ENCODE results near the gene CAPN9.
A peak's percentile ranks its signal among the peaks of the same experiment; 100 is the strongest.

Gene CAPN9

GRCh38 chr1:230796626-230797025, 49.4 kb downstream of the CAPN9 start:
- no peak for DNase-seq (ENCODE audit: low spot score)

DNA sequence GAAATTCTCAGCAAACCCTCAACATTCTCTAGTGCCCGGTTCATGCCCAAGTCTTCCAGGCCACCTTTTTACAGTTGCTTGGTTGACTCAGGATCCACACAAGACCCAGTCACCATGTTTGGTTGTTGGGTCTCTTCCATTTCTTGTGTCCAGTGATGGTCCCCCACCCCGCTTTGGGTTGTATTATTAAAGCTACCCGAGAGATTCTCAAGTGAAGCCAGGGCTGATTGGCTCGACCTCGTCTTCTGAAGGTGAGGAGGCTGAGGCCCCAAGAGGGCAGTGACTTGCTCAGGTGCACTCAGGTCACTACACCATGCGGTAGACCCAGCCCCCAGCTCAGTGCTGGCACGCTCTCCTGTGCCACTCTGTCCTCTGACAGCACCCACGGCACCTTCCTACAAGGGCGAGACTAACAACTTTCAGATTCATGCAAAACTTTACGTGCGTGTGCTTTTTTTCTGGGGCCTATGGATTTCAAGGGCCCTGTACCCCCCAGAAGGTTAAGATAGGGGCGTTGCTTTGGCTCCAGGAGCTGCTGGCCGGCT, 50.3 kb downstream of the CAPN9 start:
- DNase-seq (ENCODE audit: low spot score) = no peak

DNA sequence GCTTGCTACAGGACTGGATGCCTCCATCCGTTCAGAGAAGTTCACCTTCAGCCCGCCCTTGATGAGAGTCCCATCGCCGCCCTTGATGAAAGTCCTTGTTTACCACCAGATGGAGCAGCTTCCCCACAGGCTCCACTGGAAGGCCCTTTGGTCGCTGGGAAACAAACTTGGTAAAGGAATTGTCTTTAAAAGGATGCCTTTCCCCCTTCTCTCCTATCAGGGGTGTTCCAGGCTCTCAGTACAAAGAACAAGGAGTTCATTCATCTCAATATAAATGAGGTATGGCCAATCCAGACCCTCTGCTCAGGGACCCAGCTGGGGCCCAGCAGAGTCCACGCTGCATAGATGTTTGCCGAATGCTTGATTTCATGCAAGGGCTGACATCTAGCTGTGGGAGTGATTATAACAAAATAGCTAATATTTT, 50.8 kb downstream of the CAPN9 start:
- peak; percentile 93 for DNase-seq (ENCODE audit: low spot score)

DNA sequence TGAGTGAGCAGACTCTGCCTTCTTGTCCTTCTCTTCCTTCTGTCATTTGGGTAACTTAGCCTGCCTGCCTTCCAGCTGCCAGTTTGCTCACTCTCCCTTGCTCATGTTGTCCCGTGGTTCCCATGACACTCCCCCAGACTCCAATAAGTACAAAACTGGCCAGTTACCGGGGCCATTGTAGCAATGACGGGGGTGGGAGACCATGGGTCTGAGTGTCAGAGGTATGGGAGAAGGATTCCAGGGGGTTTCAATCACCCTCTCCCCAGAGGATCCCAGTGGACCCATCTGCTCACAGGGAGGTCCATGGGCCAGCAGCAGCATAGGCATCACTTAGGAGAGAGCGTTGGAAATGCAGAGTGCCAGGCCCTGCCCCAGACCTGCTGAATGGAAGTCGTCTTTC, 51.3 kb downstream of the CAPN9 start:
- no peak for DNase-seq (ENCODE audit: low spot score)

- DNase-seq (ENCODE audit: low spot score) = no peak
Observed at GRCh38 chr1:230800891-230801840, 54.0 kb downstream of the CAPN9 start.

DNA sequence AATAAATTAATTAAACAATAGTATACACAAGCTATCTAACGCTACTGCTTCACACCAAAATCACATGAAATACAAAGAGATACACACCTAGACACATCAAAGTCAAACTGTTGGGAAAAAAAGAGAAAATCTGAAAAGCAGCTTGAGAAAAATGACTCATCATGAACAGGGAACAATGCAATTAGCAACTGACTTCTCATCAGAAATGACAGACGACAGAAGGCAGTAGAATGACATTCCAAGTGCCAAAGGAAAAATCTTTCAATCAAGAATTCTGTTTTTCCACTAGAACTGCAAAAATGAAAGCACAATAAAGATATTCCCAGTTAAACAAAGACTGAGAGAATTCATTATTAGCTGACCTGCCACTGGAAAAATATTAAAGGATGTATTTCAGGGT, 57.2 kb downstream of the CAPN9 start:
- DNase-seq (ENCODE audit: low spot score) = no peak

- no peak for DNase-seq (ENCODE audit: low spot score)
Observed at GRCh38 chr1:230806552-230806951, 59.4 kb downstream of the CAPN9 start.

GRCh38 chr1:230807029-230807428, 59.8 kb downstream of the CAPN9 start:
- peak; percentile 99 for DNase-seq (ENCODE audit: low spot score)

DNA sequence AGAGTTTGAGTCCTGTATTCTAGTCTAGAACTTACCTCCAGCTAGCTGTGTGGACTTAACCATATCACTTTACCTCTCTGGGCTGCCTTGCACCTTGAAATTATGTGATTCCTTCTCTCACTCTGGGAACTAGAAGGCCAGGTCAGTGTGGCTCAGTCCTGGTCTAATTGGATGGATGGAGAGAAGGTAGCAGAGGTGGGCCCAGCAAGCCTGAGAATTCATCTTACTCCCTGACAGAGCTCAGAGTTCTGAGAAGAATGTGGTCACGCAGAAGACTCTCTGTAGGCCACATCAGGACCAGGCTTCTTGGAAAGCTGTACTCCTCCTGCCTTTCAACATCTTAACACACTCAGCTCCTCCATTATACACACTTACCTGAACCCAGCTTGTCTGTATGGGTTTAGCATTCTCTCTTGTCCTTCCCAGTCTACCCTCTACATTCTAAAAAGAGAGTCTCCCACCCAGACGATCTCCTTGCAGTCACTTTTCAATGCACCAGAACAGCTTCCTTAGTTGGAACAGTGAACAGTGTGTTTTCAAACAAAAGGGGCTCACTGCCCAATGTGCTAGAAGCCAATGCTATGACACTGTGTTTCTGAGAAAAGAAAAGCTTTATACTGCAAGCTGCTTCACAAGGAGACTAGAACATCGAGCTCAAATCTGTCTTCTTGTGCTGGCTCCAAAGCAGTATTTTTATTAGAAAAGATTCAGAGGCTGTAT, 60.5 kb downstream of the CAPN9 start:
- peak; percentile 98 for DNase-seq (ENCODE audit: low spot score)

DNA sequence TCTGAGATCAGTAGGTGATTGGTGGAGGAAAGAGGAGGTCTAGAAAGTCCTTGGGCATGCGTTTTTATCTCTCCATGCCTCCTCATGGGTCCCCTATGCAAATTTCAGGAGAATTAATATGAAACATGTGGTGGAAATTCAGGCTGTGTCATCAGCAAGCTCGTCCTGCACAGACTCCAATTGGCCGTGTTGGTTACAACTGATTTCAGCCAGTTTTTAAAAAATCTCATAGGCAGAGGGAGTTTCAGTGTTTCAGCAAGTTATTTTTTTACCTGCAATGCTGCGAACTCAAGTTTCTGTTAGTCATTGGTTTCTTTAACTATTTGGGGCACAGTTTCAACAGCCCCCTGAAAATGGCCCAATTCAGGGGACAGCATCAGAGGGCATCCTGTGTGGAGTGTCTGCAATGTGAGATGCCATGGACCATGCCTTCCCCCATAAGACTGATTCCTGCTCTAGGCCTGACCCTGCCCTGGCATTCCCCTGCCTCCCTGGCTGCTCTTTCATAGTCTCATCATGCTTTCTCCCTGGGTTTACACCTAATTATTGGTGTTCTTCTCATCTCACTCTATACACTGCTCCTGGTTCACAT, 61.2 kb downstream of the CAPN9 start:
- no peak for DNase-seq (ENCODE audit: low spot score)

GRCh38 chr1:230809256-230809990, 62.2 kb downstream of the CAPN9 start:
- DNase-seq (ENCODE audit: low spot score) = peak; percentile 69

GRCh38 chr1:230812568-230812967, 65.4 kb downstream of the CAPN9 start:
- no peak for DNase-seq (ENCODE audit: low spot score)

GRCh38 chr1:230814949-230815692, 67.9 kb downstream of the CAPN9 start:
- DNase-seq (ENCODE audit: low spot score) = no peak

DNA sequence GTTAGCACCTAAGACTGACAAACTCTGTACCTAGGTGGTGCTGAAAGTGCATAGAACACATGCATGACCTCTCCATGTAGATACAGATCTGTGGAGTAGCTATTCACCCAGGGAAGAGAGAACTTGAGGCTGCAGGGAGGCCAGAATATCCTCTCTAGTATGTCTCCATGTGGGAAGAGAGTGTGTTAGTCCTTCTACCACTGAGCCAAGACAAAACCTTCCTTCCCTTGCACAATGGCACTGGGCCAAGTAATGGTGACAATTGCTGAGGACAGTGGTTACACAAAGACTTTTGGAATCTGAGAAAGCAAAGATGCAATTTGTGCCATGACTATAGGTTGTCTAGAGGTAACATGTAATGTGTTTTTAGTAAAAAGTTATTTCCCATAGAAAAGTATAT, 68.8 kb downstream of the CAPN9 start:
- no peak for DNase-seq (ENCODE audit: low spot score)

GRCh38 chr1:230818367-230818766, 71.2 kb downstream of the CAPN9 start:
- no peak for DNase-seq (ENCODE audit: low spot score)

GRCh38 chr1:230818901-230819300, 71.7 kb downstream of the CAPN9 start:
- no peak for DNase-seq (ENCODE audit: low spot score)

DNA sequence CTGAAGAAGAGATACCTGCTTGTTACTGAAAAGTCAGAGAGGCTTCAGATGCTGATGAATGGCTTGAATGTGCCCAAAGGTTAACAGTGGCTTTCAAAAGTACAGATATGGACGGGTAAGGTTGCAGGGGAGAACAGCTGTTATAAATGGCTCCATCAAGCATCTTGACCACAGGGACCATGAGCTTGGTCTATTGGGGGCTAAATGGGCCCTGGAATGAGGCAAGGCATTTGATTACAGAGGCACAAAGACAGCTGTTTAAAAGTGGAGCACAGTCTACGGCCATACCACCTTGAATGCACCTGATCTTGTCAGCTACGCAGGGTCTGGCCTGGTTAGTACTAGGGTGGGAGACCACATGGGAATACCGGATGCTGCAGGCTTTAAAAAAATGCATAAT, 72.8 kb downstream of the CAPN9 start:
- DNase-seq (ENCODE audit: low spot score) = no peak

DNA sequence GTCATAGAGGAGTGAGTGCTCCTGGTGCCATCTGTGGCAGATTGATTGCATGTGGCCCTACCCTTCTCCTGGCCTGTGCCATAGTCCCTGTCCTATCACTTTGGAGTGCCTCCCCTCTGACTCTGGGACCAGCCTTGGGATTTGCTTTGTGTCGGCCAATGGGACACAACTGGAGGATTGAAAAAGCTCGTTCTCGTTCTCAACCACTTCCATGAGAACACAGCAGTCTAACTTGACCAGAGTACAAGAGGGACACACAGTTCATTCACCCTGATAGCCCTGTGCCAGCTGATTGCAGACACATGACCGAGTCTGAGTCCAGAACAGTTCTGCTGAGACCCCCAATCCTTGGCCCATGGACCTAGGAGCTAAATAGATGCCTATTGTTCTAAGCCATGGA, 73.4 kb downstream of the CAPN9 start:
- peak; percentile 97 for DNase-seq (ENCODE audit: low spot score)

DNA sequence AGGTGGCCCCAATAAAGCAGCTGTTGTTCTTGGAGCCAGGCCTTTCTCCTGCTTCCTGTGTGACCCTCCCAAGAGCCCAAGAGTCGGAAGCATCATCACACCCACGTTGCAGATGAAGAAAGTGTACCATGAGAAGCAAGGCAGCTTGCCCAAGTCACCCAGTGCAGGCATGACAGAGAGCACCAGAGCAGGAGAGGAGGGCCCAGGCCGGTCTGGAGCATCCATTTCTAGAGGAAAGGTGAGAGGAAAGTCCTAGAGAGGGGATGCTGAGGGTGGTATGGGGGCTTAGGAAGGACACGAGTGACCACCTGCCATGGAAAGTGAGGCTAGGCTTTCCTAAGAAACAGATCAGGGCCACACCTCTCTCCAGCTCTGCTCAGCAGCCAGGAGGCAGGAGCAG, 74.2 kb downstream of the CAPN9 start:
- no peak for DNase-seq (ENCODE audit: low spot score)

DNA sequence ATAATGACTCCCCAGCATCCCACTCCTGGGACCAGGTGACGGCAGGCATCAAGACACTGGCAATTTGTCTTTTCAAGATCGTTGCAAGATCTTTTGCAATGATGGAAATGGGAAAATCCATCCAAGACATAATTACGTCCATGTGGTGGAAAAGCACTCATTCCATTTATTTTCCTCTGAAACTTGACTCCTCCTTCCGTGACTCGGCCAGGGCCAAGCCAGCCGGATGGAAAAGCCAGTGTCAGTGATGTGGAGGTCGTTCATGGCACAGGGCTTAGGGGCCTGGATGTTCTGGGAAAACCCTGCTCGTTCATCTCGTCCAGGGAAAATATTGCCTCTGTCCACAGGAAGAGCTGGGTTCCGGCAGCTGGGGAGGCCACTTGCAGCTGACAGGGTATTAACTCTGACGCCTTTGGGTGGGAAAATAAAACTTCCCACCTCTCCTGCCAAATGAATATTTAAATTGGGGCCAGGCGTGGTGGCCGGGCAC, 74.9 kb downstream of the CAPN9 start:
- no peak for DNase-seq (ENCODE audit: low spot score)

- no peak for DNase-seq (ENCODE audit: low spot score)
Observed at GRCh38 chr1:230823426-230823825, 76.2 kb downstream of the CAPN9 start.
